Stimulated activated CD8-positive, alpha-beta memory T cell treated with anti-CD3 and anti-CD28 coated beads, Interleukin-4, amount 100 ng/mL, for 1 hour (primary cell): ENCODE measurements around the gene SLC10A2.

Experiments used
- DNase-seq, 2 donors: peaks; one replicate each; pipeline ENCODE4 v3.0.0-alpha.2; 2020; ENCODE audit warnings: low read depth in 2 of 2, low spot score in 1 of 2

SLC10A2 gene

DNA sequence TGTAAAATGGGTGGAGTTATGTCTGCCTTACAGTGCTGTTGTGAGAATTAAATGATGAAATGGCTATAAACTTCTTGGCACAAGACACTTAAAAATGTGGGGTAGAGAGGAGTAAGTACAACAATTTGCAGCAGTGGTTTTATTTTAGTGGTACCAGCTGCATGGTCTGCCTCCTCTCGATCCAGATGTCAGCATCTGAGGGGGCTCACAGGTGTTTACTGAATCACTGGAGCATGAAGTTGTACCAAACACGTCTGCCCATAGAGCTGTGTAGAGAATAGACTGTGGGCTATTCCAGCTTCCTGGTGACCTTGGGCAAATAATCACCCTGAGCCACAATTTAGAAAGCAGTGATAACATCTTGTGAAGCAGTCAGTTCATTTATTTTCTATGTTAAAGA is 11.1 kb downstream of the SLC10A2 start:
- DNase-seq = no peak

DNA sequence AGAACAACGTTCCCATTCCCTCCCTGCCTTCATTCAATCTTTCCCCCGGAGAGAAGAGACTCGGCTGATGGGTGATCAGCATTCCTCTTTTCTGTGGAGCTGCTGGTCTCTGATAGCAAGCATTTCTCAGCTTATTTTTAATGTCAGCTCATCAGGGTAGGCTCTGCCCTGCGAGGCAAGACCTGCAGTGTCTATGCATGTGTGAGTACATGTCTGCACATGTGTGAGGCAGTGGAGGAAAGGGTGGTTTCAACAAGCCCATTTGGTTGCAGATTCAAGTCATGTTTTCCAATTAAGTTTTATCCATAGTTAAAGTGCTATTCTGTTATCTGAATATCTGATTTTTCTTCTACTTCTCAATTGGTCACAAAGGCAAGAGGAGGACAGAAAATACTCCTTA is 19.5 kb downstream of the SLC10A2 start:
- no peak for DNase-seq

DNA sequence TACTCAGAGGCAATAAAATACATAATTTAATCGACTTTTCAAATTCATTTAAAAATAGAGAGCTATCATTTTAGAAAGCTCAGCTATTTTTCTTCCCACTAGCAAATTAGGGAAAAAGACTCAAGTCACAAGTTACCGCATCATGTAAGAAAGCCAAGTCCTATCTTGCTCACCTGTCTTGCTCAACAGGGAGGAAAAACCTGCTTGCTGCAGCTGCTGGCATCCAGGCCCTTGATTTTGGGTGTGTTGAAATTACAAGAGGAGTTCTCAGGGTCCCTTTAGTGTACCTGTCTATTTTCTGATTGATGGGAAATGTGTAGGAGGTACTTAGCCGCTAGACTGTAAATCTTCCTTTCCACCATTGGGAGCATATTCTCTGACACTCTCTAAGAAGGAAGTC is 22.2 kb downstream of the SLC10A2 start:
- DNase-seq = no peak

DNA sequence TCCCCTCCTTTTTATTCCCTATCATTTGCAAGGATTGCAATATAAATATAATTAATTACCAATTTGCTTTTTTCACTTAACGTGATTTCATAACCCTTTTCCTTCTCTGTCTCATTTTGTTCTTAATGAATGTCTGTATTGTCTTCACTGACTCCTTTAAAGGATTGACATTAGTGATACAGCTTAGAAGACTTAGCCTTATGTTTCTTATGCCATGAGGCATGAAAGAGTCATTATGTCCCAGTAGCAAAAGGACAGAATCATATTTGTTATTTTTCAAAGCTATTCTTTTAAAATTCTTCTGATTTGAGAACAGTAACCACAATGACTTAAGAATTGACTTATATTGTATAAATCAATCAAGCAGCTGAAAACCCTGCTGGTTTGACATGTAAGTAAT is 26.2 kb downstream of the SLC10A2 start:
- DNase-seq = no peak

DNA sequence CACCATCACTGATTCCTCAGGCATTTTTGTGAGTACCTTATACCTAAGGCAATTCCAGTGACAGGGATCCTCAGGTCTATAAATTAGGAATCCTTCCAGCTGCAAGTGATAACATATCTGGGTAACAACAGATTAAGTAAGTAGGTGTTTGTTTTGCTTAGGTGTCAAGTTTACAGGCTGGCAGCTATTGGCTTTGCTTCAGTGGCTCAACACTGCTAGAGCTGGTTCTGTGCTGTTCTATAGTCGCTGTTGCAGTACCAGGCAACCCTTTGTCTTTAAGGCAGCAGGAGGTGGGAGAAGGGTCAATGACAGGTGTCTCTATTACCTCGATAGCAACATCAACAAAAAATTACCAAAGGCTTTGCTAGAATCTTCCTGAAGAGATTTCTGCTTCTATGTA is 27.0 kb downstream of the SLC10A2 start:
- no peak for DNase-seq

DNA sequence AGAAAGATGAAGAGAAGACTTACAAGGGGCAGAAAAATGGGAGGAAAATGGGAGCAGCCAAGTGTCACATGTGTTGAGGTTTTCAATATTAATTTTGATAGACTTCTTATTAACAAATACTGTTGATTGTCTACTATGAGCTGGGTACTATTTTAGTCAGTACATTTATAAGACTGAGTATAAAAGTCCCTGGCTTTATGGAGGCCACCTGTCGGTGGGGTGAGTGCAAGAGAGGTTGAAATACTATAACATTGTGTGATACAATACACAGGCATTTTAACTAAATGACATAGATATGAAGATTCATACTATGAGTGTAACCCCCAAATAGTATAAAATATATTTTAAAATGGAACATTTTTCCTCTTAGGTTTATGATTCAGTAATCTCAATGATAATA is 29.9 kb downstream of the SLC10A2 start:
- DNase-seq = no peak

DNA sequence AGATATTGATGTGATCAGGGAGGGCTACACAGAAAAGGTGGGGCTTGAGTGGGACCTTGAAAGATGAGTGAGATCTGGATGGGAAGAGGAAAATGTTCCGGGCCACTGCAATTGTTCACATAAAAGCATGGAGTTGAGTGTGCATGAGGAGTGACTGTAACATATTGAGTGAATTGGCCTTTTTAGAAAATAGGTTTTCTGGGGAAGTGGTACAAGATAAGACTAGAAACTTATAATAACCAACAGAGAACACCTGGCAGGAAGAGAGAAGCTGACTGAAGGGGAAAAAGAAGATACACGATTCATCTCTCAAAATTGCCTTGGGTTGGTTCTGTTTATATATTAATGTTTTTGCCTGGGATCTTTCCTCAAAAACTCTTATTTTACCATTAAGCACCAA is 32.2 kb downstream of the SLC10A2 start:
- no peak for DNase-seq

DNA sequence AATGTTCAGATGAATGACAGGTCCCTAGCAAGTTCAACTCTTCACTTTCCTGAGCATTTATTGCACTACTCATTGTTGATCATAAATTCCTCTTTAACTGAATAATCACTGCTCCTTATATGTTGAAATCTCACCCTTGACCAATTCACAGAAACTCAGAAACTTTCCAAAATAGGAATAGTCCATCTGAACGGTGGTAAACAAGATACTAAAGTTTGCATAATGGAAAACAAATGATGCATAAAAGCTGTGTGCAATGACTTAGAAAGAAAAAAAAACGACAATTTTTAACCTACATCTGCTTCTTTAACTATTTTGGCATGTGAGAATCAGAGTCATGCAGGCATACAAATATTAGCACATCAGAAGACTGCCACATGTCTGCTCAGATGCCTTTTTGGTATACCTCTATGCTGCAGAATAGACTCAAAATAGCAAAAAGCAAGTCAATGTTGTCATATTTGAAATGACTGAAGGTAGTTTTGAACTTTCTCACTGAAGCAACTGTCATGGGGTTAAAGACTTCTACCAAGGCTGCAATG is 34.8 kb downstream of the SLC10A2 start:
- no peak for DNase-seq

DNA sequence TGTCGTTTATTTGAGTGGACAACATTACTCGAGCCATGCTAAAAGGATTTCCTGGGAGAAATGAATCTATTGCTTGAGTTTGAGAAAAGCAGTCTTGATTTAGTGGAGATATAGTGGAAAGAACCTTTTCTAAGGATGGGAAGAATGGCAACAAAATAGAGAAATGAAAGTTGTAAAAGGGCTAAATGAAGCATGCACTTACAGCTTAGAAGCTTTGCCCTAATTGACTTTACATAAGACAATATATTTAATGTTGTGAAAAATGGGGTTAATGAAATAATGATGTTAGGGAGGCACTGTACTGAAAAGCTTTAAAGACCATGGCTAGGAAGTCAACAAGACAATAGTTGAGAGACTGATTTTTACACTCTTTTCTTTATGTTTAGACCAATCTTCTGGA is 35.4 kb downstream of the SLC10A2 start:
- DNase-seq = no peak

DNA sequence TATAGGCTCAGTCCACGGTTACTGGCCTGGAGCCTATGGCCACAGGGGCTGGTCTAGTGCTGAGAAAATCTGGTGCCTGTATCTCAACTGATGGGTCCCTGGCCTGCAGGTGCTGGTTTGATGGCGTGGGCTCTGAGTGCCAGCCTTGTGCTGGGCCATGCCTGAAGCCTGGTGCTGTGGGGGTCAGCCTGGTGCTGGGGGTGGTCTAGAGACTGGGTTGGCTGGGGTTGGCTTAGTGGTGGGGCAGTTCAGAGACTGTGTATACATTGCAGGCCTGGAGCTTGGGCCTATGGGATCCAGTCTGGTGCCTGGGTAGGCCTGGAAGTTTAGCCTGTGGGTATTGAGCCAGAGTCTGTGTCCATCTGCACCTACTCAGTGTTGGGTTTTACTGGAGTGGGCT is 36.4 kb downstream of the SLC10A2 start:
- no peak for DNase-seq

DNA sequence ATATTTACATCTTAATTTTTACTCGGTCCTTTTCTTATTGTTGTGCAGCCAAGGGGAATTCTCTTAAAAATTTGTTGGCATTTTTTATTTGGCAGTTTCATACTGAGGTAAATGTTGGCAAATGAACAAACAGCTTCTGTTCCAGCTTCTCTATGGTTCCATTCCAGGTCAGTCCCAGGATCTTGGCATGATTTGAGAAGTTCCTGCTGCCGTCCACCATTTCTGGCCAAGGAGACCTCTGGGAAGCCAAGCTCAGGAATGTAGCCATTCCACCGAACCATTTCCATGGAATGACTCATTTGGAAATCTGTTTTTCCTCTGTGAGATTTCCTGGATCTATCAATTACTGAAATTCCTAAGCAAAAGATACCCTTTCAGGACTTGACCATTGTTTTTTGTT is 43.9 kb downstream of the SLC10A2 start:
- no peak for DNase-seq

DNA sequence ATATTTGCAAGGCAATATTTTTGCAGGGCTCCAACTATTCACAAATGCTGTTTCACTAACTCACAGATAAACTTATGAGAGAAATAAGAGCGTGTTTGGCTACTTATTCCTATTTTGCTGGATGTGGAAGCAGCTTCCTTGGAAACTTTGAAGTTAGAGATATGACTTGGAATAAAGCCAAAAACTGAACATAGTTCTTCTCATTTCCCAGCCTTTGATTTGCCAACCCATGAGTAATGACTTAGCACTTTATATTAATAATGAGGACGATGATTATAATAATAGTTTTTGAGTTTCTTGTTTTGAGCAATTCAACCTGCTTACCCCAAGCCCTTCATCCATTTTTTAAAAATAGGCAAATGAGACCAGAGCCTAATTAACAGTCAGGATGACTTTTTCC is 47.7 kb downstream of the SLC10A2 start:
- DNase-seq = no peak

DNA sequence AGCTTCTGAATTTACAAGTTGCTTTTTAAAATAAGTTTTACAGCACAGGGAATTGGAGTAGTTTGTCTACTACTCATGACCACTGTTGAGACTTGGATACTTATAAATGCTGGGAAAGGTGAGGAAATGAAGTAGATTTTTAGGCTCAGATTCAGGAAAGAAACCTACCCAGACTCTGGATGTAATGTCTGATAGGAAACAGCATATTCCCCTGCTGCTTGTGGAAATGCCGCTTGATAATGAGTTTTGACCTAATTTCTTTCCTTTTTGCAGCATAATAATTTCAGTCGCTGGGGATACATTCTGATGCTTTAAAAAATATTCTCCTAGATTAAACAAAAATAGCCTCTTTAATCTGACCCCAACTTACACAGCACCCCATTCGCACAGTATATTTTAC is 53.6 kb downstream of the SLC10A2 start:
- DNase-seq = no peak

DNA sequence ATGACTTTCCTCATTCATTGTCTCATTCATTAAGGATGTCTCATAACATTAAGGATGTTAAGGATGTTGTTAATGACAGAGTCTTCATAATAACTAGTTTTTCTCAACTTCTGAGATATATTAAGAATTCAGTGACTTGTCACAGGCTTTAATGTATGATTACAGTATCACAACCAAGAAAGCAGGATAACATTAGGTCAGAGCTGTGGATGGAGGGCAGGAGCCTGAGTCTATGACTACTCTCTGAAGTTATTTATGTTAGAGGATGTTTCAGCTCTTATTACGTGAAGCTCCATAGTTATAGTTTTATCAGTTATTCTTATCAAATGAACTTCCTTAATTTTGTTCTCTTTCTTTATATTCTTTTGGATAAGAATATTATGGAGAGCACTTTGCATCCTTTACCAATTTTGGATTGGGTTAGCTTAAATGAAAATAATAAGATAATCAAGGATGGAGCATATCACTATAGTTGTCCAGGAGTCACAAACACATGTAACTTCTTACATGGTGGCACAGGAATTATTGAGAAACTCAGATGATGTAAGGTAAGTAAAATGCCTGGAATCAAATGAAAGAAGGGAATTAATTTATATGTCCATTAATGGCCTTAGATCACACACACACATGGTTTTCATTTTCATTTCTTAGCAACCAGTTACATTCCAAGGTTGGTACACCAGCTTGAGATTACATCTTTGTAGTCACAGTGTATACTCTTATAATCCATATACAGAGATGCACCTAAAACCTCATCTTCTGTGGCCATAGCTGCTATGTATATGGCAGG is 57.0 kb downstream of the SLC10A2 start:
- DNase-seq = no peak

DNA sequence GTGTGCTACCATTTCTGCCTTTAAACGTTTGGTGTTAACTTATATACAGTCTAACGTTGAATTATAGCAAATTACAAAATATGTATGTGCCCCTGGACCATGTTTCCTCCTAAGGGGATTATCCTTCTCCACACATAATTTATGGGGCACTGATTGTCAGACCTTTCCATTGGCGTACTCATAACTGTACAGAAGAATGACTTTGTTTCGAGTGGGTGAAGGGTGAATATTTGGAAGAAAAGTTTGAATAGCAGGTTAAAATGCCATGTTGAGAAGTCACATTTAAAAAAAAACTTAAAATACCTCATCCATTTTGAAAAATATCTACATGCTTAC is 58.8 kb downstream of the SLC10A2 start:
- DNase-seq = no peak

DNA sequence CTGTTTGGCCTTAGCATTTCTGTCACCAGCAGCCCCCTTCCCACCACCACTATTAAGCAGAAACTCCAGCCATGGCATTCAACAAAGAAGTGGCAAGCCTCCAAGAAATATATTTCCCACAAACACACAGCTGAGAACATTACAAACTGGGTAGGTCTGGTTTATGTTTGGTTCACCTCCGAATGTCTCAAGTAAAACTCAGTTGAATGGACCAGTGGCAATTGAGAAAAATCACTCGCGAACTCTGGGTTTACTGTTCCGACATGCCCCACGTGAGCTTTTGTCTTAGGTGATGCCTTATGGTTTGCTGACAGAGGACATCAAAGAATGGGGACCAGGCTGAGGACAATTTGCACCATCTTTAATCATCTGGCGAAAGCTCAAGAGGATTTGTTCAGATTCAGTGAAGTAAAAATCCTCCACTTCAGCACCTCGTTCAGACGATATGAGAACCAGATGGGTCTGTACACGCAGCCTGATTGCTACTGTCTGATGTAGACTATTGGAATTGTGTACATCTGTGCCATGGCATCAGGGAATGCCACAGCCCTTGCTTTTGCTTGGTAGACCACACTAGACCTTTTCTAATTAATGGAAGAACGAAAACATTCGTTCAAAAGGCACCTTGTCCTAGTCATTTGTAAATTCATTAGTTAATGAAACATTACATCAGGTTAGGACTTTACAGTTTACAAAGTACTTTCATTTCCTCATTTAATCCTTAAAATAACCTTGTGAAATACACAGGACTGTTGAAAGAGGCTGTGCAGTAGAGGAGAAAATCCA is 59.4 kb downstream of the SLC10A2 start:
- DNase-seq = no peak

DNA sequence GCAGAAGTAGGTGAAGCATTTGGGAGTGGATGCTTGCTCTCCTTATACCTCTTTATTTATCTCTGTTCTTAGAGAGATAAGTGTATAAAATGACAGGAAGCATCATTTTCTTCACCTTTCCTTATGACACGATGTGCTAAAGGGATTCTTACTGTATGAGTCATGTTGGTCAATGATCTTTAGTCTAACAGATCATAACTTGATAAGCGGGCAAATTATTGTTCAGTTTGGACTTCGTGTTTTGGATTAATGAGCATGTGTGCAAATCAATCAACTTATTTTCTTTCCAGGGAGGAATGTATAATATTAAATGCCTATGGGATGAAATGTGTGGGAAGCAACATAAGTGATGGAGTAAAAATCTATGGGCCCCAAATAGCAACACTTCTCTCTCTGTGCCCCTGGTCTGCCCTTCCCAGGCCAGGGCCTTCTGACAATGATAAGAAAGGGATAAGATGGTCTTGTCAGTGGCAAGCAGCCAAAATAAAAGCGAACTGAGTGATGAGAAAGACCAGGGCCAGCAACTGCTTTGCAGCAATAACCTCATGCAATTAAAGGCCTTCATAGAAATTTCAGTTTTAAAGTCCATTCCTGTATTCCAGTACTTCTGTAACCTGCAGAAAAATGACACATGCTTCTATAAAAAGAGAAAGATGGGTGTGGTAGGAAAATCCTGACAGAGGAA is 61.4 kb downstream of the SLC10A2 start:
- DNase-seq = no peak

DNA sequence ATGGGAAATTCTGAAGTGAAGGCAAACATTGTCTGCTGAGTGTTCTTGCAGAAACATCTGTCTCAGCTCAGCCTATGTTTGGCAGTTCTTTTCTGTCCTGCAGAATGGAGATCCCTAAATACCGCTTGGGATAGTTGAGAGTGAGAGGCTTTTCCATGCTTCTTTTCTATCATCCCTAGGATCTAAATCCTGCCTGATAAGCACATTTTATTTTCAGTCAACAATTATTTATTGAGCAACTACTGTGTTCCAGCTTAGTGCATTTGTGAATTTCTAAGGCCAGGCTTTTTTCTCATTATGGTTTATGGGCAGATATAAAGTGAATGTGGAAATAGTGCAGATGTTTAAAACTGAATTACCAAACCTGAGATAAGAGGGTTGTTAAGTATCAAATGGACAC is 62.6 kb downstream of the SLC10A2 start:
- DNase-seq = no peak

DNA sequence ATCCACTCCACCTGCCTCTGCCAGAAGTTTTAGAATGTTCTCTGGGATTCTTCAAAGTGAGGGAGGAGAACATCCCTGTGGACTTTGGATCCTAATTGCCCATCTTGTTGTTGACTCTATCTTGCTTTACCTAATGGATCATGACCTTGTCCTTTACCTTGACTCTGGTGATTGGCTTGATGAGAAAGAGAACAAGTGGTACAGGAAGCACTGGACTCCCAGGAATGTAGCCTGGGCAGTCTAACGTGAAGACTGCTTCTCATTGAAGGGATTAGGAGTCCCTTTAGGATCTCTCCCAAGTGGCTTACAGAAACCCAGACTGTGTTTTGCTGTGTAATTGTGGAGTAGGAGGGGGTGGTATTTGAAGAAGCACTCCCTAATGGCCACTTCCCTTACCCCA is 63.9 kb downstream of the SLC10A2 start:
- DNase-seq = no peak

DNA sequence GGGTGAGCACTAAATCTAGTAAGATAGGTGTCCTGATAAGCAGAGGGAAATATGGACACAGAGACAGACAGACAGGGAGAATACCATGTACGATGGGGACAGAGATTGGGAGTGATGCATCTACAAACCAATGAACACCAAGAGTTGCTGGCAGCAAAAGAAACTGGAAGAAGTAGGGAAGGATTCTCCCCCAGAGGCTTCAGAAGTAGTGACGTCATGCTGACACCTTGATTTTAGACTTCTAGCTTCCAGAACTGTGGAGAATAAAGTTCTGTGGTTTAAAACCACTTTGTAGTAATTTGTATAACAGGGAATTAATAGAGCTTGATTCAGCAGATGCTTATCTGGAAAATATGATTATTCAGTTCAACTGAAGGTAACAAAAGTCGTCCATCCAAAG is 66.1 kb downstream of the SLC10A2 start:
- no peak for DNase-seq

DNA sequence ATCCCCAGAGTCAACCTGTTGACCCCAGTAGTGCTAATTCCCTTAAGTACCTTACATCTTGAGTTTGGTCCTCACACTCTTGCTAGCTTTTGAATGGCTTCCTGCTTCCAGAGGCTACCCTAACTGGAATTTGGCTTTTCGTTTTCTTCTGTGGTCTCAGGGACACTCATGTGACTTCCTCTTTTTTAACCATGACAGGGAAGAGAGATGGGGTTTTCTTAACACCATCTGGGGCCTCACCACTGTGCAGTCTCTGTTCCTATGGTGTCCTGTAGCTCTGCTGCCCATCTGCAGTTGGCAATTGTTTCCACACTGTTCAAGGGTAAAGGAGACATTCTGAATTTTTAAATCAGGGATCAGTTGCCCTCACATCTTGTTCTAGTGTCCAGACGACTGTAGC is 66.7 kb downstream of the SLC10A2 start:
- no peak for DNase-seq
